Rectal smooth muscle tissue (tissue), 1 donor: Measurements from ENCODE around the gene MEGF11.

ENCODE experiments used
- H3K27ac ChIP-seq: one replicate; pipeline ENCODE4 v1.7.0; 2013; ENCODE audit warnings: low read depth, low read length, inconsistent platforms
- H3K27me3 ChIP-seq: one replicate; pipeline ENCODE4 v1.7.0; 2013; ENCODE audit warnings: low read length; ENCODE audit not compliant: control insufficient read depth, insufficient read depth
- H3K36me3 ChIP-seq: one replicate; pipeline ENCODE4 v1.7.0; 2013; ENCODE audit warnings: low read length; ENCODE audit not compliant: control insufficient read depth, insufficient read depth
- H3K4me1 ChIP-seq: one replicate; pipeline ENCODE4 v1.7.0; 2013; ENCODE audit warnings: low read length; ENCODE audit not compliant: control insufficient read depth, insufficient read depth
- H3K4me3 ChIP-seq: one replicate; pipeline ENCODE4 v1.7.0; 2013; ENCODE audit warnings: low read length
- H3K9ac ChIP-seq: one replicate; pipeline ENCODE4 v1.7.0; 2013; ENCODE audit warnings: low read length

MEGF11 gene

DNA sequence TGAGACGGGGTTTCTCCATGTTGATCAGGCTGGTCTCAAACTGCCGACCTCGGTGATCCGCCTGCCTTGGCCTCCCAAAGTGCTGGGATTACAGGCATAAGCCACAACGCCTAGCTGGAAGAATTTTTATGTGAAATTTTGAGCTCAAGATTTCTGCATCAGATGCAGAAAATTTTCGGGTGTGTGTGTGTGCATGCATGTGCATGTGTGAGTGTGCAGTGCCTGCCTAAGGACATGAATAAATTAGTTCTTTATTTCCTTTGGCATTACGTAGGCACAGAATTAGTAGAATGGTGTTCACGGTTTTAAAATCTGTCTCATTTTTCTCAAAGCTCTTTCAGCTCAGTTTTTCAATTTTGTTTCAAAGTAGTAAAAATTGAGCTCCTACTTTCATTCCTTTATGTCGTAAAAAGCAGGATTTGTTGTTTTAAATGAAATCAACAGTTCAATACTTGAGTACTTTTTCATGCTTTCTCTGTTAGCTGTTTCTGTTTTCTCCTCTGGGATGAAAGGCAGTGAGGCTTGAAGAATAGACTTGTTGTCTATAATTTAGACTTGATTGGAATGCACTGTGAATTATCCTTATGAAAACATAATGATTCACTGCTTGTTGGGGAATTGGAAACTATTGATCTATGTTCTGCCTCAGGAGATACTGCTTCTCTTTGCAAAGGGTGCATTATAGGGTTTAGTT lies 407.6 kb downstream of the MEGF11 start:
- Histone ChIP-seq H3K36me3 (no peaks in the 10 kb centered on the region), H3K4me1 (no peaks in the 10 kb centered on the region), H3K9ac (no peak overlapping the region), H3K27ac (no peak overlapping the region), H3K4me3 (no peak overlapping the region), H3K27me3 (no peaks in the 10 kb centered on the region)
